GM18526 (cell line): ENCODE data around the gene C1orf56.

Source experiments
- POLR2A ChIP-seq: IDR thresholded peaks from 3 replicates; pipeline ENCODE4 v1.6.1; 2011; ENCODE audit not compliant: insufficient read length; ENCODE audit errors: extremely low read depth

The C1orf56 gene

DNA sequence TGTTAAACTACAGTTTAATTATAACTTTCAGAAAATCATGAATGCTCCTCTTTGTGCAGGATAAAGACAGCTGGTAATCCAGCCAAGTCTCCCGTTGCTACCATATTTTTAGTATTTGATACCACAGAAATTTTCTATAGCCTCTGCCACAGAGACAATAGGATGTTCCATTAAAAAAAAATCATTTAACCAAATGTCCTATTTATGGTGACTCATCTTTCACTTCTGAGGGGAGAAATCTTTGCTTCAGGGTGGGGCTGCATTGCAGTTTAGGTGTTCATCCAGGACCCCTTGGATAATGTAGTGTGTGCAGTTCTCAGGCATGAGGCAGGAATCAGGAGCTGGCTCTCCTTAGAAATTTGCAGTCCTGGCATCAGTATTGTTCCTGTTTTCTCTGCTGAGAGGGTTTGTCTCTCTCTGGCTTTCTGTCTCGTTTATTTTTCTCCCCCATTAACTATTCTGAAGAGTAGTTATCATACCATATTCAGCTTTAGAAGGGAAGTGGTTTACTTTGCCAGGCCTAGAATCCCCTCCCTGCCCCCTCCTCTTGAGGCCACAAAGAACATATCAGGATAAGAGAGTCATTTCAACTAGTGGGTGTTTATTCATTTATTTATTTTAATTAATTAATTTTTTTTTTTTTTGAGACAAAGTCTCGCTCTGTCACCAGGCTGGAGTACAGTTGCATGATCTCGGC is 36.2 kb upstream of the C1orf56 start:
- TF ChIP-seq POLR2A = no peak

DNA sequence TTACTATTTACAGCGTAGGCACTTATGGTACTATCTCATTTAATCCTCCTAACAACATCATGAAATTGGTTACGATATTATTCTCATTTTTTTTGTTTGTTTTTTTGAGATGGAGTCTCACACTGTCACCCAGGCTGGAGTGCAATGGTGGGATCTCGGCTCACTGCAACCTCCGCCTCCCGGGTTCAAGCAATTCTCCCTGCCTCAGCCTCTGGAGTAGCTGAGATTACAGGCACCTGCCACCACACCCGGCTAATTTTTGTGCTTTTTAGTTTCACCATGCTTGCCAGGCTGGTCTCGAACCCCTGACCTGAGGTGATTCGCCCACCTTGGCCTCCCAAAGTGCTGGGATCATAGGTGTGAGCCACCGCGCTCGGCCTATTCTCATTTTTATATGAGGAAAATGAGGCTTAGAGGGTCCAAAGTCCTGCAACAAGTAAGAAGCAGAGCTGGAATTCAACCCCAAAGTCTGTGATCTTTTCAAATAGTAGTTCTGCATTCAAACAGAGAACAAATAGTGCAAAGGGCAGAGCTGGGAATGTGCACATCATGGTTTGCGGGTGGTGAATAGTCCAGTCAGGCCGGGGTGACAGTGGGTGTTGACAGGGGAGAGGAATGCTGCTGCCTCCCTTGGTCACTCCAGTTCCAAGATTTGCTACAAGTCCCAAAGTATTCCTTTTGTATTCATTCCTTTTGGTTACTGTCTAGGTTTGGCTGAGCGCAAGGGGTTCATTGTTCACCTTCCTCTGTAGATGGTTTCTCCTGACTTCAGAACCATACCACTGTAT is 34.7 kb upstream of the C1orf56 start:
- TF ChIP-seq POLR2A = no peak

DNA sequence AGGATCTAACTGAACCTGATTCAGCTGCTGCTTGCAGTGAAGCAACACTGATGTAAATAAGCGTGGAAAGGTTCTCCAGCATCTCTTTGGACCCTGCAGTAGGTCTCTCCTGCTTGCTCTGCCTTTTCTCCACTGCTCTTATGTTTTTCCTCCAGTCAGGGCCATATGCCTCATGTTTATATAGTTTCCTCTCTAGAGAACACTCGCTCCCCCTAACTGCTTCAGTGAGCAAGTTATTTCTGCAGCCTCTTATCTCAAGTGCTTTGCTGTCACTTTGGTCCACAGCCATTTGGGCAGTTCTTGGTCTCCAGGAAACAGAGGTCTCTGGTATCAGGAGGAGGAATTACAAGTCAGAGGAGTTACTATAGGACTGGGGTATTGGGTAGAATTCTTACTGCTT is 34.0 kb upstream of the C1orf56 start:
- TF ChIP-seq POLR2A = no peak

DNA sequence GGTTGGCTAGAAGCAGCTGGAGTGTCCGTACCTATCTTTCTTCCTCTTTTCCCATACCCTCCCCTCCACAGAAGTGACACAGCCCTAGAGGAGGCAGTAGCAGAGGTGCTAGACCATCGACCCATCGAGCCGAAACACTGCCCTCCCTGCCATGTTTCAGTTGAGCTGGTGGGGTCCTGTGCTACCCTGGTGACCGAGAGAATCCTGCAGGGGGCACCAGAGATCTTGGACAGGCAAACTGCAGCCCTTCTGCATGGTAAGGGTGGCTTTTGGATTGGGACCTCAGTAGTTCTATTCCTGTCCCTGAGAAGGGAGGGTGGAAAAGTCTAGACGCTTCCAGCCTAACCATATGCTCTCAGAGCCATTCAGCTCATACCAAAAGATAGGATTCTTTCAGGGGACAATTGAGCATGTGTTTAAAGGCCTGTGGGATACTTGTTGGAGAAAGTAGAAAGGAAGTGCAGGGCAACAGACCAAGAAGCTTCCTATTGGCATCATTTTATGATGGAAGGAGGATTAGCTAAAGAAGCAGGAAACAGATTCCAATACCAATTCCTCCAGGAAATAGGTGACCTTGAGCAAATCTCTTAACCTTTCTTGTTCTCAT is 22.9 kb upstream of the C1orf56 start:
- TF ChIP-seq POLR2A = no peak

DNA sequence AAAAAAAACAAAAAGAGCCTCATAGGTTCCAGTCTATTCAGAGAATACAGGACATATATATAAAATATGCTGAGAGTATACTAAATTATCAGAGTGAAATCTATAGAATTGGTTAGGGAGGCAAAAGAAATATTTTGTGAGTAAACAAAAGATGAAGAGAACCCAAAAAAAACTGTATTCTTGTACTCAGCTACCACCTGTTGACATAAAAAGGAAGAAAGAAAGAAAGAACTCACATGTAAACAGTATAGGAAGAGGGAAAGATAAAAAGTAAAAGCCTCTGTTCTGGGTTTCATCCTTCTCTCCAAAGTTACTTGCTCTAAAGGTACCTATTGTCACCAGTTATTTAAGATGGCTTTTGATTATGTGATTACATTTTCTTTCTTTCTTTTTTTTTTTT is 21.1 kb upstream of the C1orf56 start:
- no peak for TF ChIP-seq POLR2A

DNA sequence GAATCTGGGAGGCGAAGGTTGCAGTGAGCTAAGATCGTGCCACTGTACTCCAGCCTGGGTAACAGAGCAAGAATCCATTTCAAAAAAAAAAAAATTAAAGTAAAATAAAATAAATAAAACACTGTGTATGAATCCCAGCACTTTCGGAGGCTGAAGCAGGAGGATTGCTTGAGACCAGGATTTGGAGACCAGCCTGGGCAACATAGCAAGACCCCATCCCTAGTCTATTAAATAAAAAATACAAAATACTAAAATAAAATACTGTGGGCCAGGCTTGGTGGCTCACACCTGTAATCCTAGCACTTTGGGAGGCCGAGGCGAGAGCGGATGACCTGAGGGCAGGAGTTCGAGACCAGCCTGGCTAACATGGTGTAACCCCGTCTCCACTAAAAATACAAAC is 15.4 kb upstream of the C1orf56 start:
- no peak for TF ChIP-seq POLR2A

DNA sequence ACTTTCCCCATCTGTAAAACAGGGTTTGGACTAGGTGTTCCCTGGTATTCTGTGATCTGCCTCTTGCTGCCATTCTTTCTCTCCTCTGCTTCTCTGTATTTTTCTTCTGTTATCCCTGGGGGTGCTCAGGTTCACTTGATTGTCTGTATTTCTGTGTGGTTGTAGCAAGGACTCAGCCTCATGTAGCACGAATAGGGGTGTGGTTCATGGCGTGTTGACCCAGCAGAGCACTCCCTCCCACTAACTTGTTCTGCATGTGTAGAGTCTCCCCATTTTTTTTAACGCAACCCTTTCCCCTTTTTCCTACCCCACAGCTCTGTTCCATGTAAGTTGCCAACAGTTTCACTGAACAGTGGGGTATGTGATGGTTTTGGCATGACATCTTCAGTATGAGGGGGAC is 12.4 kb upstream of the C1orf56 start:
- no peak for TF ChIP-seq POLR2A

DNA sequence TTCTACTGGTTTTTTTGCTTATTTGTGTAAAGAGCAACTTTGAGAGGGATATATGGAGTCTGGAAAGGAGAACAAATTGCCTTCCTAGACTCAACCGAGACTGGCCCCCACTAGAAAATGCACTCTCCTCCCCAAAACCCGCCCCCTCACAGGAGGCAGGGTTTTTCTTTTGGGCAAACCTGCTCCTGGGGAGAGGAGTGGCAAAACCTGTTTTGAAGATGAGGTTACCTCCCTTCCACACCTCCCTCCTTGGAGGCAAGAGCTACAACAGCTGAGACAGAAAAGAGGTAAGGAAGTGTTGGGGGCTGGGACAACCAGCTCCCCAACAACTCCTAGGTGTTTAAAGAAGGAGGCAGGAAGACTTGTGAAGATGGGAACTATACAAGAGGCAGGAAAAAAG is 11.2 kb upstream of the C1orf56 start, which contains the start of gene BNIPL:
TSS of gene BNIPL (plus strand) at position 231 of the 400 bp plus-strand sequence. CDS start at position 371, 140 bp downstream.
- TF ChIP-seq POLR2A = no peak

DNA sequence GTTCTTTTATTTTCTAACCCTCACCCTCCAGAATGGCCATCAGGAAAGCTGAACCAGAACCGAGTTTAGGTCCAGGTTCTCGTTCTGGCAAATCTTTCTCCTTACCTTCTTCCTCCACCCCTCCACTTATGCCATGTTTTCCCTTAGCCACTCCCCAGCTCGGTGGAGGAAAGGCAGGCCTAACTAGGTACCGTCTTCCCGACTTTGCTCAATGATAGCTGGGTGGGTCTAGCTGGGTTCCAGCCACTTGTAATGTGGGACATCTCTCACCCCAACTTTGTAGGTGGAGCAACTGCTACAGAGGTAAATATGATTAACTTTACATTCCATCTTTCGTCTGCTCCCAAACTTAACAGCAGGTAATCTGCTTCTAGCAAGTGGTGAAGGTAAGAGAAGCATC is 10.5 kb upstream of the C1orf56 start:
- no peak for TF ChIP-seq POLR2A

DNA sequence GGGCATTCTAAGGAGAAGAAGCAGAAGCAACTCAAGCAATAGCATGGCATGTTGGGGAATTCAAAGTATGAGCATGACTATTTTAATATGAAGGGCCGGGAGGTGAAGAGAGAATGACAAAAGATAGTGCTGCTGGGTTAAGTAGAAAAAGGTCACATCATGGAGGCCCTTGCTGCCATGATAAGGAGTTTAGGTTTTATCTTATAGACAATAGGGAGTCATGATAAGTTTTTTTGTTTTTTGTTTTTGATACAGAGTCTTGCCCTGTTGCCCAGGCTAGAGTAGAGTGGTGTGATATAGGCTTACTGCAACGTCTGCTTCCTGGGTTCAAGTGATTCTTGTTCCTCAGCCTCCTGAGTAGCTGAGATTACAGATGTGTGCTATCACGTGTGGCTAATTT is 8.0 kb upstream of the C1orf56 start:
- TF ChIP-seq POLR2A = no peak

DNA sequence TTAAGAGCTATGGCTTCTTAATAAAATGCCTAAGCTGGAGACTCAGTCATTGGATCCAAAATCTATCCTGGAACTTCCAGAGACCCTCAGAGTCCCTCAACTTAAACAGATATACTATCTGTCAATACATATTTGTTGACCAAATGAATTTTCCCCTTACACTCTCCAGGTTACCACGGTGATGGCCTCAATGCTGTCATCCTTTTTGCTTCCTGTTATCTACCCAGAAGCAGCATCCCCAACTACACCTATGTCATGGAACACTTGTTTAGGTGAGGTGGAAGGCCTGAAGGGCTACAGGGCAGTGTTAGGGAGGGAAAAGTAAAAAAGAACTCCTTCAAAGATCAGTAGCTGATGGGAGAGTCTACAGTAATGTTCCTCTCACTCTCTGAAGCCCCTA is 4.4 kb upstream of the C1orf56 start:
- TF ChIP-seq POLR2A = no peak

DNA sequence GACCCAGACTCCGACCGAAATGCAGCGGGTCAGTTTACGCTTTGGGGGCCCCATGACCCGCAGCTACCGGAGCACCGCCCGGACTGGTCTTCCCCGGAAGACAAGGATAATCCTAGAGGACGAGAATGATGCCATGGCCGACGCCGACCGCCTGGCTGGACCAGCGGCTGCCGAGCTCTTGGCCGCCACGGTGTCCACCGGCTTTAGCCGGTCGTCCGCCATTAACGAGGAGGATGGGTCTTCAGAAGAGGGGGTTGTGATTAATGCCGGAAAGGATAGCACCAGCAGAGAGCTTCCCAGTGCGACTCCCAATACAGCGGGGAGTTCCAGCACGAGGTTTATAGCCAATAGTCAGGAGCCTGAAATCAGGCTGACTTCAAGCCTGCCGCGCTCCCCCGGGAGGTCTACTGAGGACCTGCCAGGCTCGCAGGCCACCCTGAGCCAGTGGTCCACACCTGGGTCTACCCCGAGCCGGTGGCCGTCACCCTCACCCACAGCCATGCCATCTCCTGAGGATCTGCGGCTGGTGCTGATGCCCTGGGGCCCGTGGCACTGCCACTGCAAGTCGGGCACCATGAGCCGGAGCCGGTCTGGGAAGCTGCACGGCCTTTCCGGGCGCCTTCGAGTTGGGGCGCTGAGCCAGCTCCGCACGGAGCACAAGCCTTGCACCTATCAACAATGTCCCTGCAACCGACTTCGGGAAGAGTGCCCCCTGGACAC is 534 bp downstream of the C1orf56 start:
- no peak for TF ChIP-seq POLR2A

DNA sequence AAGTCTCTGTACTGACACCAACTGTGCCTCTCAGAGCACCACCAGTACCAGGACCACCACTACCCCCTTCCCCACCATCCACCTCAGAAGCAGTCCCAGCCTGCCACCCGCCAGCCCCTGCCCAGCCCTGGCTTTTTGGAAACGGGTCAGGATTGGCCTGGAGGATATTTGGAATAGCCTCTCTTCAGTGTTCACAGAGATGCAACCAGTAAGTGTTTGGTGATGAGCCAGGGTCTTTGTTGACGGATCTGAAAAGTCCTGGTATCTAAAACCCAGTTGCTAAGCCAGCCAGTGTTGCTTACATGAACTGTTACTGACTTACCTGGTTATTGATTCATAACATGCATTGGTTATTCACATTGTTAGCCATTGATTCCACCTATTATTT is 1.1 kb downstream of the C1orf56 start:
- TF ChIP-seq POLR2A = no peak

DNA sequence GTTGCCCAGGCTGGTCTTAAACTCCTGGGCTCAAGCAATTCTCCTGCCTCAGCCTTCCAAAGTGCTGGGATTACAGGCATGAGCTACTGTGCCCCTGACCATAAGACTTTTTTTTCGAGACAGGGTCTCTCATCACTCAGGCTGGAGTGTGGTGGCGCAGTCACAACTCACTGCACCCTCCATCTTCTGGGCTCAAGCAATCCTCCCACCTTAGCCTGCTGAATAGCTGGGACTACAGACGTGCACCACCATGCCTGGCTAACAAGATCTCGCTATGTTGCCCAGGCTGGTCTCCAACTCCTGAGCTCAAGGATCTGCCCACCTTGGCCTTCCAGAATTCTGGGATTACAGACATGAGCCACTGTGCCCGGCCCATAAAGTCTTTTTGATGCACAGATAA is 1.9 kb downstream of the C1orf56 start:
- no peak for TF ChIP-seq POLR2A

DNA sequence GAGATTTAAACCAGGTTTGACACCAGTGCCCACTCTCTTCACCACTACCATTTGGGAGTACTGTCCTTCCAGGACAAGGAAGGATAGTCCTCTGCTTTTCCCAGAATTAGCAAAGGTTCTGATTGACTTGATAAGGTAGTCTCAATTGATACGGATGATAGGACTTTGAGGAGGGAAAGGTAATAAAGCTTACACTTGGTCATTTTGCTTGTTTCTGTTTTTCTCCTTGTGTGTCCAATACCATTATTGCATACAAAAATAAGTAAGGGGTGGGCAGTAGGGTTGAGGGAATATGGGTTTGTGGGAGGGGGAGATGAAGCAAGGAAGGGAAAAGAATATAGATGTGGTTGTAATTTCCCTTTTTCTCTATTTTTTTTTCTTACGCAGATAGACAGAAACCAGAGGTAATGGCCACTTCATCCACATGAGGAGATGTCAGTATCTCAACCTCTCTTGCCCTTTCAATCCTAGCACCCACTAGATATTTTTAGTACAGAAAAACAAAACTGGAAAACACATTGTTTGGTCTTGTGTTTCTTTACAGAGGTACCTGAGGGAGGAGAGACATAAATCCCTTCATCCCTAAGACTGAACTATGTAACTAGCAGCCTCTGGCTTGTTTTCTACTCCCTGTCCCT is 2.6 kb downstream of the C1orf56 start:
- no peak for TF ChIP-seq POLR2A

DNA sequence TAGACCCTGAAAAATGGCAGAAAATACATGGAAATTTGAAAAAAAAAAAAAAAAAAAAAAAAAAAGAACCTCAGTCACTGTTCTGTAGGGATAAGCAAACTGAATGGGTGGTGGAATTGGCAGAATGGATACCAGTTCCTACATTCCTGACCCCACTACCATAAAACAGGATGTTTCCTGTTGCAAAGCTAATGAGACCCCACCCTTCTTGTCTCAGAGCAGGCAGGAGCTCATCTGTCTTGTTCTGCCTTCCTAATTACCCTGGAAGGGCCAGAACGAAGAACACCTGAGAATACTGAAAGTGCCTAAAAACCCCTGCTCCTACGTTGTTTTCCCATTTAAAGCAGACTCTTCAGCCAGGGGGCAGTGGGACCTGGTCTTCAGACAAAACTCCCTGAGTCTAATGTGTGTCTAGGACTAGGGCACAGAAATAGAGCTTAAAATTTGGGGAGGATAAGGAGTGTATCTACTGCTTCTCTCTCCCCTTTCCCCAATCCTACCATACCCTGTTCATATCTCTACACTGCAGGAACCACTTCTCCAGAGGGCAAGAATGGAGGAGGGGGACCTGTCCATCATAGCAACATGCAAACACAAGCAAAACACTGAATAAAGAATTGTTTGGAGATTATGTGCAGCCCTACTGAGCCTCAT is 3.9 kb downstream of the C1orf56 start:
- TF ChIP-seq POLR2A = no peak
